ENCODE measurements around the gene TSPO.

TSPO gene

DNA sequence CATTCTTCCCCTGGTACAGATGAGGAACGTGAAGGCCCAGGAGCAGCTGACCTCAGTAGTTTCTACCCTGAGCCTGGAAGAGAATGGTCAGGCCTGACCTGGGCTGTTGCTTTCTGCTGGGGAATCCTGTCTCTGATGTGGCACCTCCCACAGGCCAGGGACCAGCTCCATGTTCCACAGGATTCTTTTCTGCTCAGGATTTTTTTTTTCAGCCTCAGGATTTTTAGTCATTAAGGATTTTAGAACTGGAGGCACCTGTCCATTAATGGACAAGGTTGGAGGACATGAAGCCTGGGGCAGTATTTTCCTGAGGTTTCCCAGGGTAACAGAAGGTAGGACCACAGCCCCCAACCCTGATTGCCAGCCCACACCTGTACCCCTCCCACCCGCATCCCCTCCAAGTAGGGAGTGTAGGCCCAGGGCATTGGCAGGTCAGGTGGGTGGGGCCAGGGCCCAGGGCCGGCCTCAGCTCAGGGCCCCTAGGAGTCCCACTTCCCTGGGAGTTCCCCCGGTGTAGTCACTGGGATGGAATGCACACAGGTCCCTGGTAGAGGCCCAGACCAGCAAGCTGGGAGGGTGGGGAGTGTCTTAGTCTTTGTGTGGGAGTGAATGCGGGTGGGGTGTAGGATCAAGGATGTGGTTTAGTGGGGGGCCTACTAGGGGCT is 24.7 kb upstream of the TSPO start:
- H3K4me3 ChIP-seq (replicated peaks; ENCODE audit: low read depth, low read length), result no peak overlapping the region
- DNase-seq (ENCODE audit: low read depth), result peak; percentile 78
- TF ChIP-seq, protein P1, sequence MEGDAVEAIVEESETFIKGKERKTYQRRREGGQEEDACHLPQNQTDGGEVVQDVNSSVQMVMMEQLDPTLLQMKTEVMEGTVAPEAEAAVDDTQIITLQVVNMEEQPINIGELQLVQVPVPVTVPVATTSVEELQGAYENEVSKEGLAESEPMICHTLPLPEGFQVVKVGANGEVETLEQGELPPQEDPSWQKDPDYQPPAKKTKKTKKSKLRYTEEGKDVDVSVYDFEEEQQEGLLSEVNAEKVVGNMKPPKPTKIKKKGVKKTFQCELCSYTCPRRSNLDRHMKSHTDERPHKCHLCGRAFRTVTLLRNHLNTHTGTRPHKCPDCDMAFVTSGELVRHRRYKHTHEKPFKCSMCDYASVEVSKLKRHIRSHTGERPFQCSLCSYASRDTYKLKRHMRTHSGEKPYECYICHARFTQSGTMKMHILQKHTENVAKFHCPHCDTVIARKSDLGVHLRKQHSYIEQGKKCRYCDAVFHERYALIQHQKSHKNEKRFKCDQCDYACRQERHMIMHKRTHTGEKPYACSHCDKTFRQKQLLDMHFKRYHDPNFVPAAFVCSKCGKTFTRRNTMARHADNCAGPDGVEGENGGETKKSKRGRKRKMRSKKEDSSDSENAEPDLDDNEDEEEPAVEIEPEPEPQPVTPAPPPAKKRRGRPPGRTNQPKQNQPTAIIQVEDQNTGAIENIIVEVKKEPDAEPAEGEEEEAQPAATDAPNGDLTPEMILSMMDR (IDR thresholded peaks at IDR 0.05; ENCODE audit: low read length, missing control alignments), result no peak

DNA sequence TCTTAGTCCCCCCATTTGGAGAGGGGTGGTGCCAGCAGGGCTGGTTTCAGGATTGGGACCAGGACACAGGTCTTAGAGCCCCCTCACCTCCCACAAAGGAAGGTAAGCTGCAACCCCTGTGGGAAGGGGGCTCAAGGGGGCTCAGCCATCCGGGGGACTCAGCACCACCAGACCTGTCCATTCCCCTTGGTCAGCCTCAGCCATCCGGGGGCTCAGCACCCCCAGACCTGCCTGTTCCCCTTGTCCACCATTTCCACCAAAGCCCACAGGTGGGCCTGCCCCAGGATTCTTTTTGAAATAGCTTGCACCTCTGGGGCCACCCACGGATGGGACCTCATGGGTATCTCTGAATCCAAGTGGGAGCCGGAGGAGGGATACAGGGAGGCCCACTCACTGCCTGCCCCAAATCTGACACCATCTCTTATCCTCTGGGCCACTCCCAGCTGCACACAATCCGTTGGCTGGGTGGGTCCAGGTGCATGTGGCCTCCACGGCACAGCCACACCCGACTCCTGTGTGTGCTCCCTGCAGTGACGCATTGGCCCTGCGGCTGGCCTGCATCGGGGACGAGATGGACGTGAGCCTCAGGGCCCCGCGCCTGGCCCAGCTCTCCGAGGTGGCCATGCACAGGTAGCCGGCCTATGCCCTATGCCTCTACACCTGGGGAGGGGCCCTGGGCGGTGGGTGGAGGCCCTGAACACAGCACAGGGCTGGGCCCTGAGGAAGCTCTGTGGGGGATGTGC is 24.0 kb upstream of the TSPO start:
- H3K4me3 ChIP-seq (replicated peaks; ENCODE audit: low read depth, low read length), result no peak overlapping the region
- DNase-seq (ENCODE audit: low read depth), result no peak
- TF ChIP-seq, protein P1 (IDR thresholded peaks at IDR 0.05; ENCODE audit: low read length, missing control alignments), result no peak

GRCh38 chr22:43128116-43128515 is 23.2 kb upstream of the TSPO start:
- H3K4me3 ChIP-seq (replicated peaks; ENCODE audit: low read depth, low read length), result no peak overlapping the region
- TF ChIP-seq, protein P1 (IDR thresholded peaks at IDR 0.05; ENCODE audit: low read length, missing control alignments), result no peak

GRCh38 chr22:43128928-43129424 is 22.4 kb upstream of the TSPO start:
- no peak for DNase-seq (ENCODE audit: low read depth)
- no peak overlapping the region for H3K4me3 ChIP-seq (replicated peaks; ENCODE audit: low read depth, low read length)
- TF ChIP-seq, protein P1 (IDR thresholded peaks at IDR 0.05; ENCODE audit: low read length, missing control alignments), result no peak

More at GRCh38 chr22:43128116-43128515, 23.2 kb upstream of the TSPO start:
- no peak for DNase-seq (ENCODE audit: low read depth)

DNA sequence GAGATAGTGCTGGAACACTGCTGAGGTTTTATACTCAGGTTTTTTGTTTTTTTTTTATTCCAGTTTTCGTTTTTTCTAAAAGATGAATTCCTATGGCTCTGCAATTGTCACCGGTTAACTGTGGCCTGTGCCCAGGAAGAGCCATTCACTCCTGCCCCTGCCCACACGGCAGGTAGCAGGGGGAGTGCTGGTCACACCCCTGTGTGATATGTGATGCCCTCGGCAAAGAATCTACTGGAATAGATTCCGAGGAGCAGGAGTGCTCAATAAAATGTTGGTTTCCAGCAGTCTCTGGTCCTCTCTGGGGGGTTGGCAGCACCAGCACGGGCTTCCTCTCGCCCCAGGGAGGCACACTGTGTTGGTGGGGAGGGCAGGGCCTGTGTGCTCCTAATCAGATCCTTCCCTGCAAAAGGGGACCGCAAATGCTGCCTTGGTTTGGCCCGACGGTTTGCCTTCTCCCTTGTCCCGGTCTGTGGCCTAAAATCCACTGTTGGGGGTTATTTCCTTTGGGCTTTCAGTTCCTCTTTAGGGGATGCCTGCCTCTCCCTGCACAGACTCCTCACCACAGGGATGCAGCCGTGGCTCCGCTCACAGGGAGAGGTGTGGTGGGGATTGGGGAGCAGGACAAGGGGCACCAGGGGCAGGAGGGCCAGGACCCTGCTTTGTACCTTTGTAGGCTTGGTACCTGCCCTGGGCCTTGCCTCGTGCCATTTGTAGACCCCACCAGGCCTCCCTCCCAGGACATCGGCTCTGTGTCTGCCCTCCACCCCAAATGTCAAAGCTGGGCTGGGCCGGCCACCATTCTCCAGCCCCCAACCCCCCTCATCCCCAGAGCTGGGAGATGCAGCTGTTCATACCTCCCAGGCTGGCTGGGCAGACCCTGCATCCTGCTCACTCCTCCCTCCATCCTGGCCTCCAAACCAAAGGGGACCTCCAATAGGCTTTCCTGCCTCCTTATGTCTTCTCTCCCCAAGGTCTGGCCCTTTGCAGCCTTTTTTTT is 21.6 kb upstream of the TSPO start:
- TF ChIP-seq, protein P1 (IDR thresholded peaks at IDR 0.05; ENCODE audit: low read length, missing control alignments), result no peak
- H3K4me3 ChIP-seq (replicated peaks; ENCODE audit: low read depth, low read length), result no peak overlapping the region
- no peak for DNase-seq (ENCODE audit: low read depth)

DNA sequence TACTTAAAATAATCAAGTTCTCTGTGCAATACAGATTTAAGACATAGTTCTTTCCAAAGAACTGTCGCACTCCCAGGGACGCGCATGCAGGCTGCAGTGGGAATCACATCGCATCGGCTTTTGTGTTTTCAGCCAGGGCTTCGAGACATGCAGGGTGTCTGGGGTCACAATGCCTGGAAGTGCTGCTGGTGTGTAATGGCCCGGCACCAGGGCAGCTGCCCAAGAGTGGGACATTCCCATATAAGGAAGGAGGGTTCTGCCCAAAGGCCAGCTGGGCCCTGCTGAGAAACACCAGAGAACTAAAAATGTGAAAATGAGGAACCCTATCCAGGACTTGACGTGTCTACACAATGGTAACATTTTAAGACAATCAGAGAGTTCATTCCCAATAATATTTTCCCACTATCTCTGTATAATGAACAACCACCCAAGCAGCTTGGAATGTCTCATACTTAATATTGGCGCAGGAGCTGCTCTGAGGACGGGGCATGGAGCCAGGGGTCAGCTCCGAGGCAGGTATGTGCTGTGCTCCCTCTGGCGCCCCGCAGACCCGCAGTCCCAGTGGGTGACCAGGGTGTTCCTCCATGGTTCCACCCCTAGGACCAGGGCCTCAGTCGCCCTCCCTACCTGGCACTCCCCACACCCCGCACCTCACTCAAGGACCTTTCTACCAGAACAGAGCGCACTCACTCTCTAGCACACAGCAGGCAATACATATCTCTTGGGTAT is 19.4 kb upstream of the TSPO start:
- no peak overlapping the region for H3K4me3 ChIP-seq (replicated peaks; ENCODE audit: low read depth, low read length)
- no peak for DNase-seq (ENCODE audit: low read depth)
- TF ChIP-seq, protein P1 (IDR thresholded peaks at IDR 0.05; ENCODE audit: low read length, missing control alignments), result no peak

Data from fibroblast of pulmonary artery (primary cell).